RWPE1 (cell line): Measurements from ENCODE around the gene DCDC2.
"Not testable (repeated sequence)": the region's sequence is repeated elsewhere in the genome, so short reads cannot be mapped to it uniquely, and the experiment has no call there.

Experiments used
- CTCF ChIA-PET: fragments of 350-600 bp; sonication (Branson Sonifier 250); formaldehyde crosslinking; extraction: SDS; loops from one replicate; lab custom pipeline; 2021; lab: Yijun Ruan, JAX
- POLR2A ChIA-PET: fragments of 400-600 bp; formaldehyde crosslinking; extraction: SDS; loops from one replicate; lab custom pipeline; 2020; ENCODE audit warnings: antibody characterized with exemption; ENCODE audit not compliant: low non-redundant PET; lab: Yijun Ruan, JAX
- DNase-seq: peaks from one replicate; pipeline ENCODE4 v3.0.0; 2012; ENCODE audit warnings: low spot score
- H3K27ac ChIP-seq: fragments of 450-650 bp; 2 replicates; pipeline ENCODE4 v1.5.1; 2017
- TF ChIP-seq, protein P1 (sequence below): fragments of 450-650 bp; conservative IDR thresholded peaks from 2 replicates; pipeline ENCODE4 v1.5.1; 2017; ENCODE audit warnings: low read depth, mild to moderate bottlenecking

Gene DCDC2

DNA sequence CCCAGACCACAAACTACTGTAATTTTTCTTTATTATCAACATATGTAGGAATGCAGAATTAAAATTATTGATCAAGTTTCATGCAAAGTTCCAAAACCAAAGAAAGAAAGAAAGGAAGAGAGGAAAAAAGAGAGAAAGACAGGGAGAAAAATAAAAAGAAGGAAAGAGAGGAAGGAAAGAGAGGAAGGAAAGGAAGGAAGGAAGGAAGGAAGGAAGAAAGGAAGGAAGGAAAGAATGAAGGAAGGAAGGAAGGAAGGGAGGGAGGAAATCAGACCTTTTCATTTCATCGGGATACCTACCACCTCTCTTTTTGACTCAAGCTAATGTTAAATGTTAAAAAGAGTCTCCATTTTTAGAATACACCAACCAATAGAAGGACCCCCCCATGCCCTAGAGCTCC, 31.9 kb downstream of the DCDC2 start:
- ChIA-PET CTCF (no interaction called here), POLR2A (no interaction called here)
- no peak overlapping the region for H3K27ac ChIP-seq
- DNase-seq = no peak
- TF ChIP-seq, protein P1, sequence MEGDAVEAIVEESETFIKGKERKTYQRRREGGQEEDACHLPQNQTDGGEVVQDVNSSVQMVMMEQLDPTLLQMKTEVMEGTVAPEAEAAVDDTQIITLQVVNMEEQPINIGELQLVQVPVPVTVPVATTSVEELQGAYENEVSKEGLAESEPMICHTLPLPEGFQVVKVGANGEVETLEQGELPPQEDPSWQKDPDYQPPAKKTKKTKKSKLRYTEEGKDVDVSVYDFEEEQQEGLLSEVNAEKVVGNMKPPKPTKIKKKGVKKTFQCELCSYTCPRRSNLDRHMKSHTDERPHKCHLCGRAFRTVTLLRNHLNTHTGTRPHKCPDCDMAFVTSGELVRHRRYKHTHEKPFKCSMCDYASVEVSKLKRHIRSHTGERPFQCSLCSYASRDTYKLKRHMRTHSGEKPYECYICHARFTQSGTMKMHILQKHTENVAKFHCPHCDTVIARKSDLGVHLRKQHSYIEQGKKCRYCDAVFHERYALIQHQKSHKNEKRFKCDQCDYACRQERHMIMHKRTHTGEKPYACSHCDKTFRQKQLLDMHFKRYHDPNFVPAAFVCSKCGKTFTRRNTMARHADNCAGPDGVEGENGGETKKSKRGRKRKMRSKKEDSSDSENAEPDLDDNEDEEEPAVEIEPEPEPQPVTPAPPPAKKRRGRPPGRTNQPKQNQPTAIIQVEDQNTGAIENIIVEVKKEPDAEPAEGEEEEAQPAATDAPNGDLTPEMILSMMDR = no peak

DNA sequence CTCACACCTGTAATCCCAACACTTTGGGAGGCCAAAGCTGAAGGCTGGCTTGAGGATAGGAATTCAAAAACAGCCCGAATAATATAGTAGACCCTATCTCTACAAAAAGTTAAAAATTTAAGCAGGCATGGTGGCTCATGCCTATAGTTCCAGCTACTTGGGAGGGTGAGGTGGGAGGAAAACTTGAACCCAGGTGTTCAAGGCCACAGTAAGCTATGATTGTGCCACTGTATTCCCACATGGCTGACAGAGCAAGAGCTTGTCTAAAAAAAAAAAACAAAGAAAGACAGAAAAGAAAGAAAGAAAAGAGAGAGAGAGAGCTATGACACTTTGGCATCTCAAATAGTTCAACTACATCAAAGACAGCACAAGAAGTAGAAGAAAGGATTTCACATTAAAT, 33.2 kb downstream of the DCDC2 start:
- ChIA-PET POLR2A (no interaction called here), CTCF (no interaction called here)
- TF ChIP-seq, protein P1 = no peak
- no peak overlapping the region for H3K27ac ChIP-seq
- no peak for DNase-seq

DNA sequence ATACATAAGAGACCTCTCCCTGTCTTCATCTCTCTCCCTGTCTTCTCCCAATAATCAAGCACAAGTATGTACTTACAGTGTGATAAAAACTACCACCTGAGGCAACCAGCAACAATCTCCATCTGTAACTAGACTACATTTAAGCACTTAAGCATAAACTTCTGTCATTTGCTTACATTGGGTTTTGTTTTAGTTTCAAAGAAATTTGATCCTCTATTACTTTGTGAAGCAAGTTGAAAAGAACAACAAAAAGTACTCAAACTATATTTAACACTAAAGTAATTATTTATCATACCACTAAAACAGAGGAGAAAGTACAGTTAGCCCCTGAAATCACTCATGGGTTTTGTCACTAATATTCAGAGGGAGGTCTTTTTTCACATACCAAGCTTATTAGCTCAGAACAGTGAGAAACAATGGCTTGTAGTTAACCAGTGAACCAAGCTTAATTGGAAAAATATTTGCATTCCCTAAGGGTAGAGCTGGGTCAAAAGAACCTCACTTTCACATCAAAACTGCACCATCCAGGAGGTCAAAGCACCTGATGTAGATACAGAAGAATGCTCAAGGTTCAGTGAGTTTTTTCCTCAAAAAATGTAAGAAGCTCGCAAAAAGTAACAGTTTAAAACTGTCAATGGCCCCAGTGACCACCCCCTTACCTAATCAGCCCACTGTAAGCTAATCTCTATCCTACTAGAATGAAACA, 34.1 kb downstream of the DCDC2 start:
- POLR2A ChIA-PET = no interaction called here
- CTCF ChIA-PET = no interaction called here
- no peak for DNase-seq

DNA sequence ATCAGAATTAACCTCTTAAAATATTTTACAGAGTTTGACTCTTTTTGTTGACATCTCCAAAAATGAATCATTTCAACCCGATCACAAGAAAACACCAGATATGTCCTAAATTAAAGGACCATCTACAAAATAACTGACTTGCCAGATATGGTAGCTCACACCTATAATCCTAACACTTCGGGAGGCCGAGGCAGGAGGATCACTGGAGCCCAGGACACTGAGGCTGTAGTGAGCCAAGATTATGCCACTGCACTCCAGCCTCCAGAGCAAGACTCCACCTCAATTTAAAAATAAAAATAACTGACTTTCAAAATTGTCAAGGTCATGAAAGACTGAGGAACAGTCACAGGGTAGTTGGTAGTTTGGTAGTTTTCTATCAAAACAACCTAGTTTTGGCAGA, 34.9 kb downstream of the DCDC2 start:
- CTCF ChIA-PET = no interaction called here
- no peak for DNase-seq
- H3K27ac ChIP-seq = no peak overlapping the region
- TF ChIP-seq, protein P1 = no peak
- POLR2A ChIA-PET = no interaction called here

More for the DNA sequence above, 34.1 kb downstream of the DCDC2 start:
- no peak overlapping the region for H3K27ac ChIP-seq
- TF ChIP-seq, protein P1 = no peak

DNA sequence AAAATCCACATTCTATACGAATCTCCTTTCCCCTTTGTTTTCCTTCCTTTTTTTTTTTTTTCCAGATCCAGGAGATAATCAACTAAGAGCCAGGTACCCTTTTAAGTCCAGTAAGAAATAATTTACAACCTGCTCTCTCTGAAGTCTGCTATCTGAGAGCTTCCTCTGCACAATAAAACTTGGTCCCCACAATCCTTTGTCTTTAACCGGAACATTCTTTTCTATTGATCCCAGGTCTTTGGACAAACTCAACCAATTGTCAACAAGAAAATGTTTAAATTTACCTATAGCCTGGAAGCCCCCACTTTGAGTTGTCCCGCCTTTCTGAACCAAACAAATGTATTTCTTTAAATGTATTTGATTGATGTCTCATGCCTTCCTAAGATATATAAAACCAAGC, 35.4 kb downstream of the DCDC2 start:
- H3K27ac ChIP-seq, POLR2A ChIA-PET, CTCF ChIA-PET, DNase-seq: not testable (repeated sequence)

DNA sequence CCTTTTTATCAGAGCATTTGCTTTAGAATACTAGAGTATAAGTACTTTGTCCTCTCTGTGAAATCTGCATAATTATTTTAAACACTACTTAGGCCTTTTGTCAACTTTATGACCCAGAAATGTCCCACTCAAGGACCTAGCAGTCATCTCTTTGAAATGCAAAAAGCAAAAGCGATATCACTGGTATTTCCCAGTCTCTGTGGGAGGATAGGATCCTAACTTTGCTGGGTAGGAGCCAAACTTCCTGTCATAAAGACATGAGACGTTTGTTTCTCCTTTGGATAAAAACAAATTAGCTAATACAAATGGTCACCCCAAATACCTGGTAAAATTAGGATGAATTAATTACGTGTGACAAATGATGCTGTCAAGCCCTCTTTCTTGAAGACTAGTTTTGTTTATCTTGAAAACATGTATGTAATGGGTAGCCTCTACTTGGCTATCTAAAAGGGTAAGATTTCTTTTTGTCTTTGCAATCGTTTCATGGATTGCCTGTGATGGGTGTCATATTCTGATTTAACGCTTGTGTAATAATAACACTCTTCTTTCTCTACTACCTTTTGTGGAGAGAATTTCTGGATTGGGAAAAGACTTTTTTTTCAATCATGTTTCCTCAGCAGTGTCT, 36.2 kb downstream of the DCDC2 start:
- ChIA-PET POLR2A (no interaction called here), CTCF (no interaction called here)
- TF ChIP-seq, protein P1 = no peak
- no peak overlapping the region for H3K27ac ChIP-seq
- no peak for DNase-seq
